ENCODE measurements around the gene MMP25.
A peak's percentile ranks its signal among the peaks of the same experiment; 100 is the strongest.

MMP25 gene

GRCh38 chr16:3017794-3018506 is 28.4 kb upstream of the MMP25 start, which contains the start of gene CLDN6:
Gene CLDN6 (minus strand): TSS chr16:3018183. CDS start chr16:3016021, 2,162 bp downstream.
- H3K4me3 ChIP-seq (ENCODE audit: extremely low read depth, insufficient read depth, low read length, poor library complexity, severe bottlenecking) = peak within 1 kb of the TSS; percentile 59
- no peaks in the 10 kb centered on the region for H3K9me3 ChIP-seq (ENCODE audit: control insufficient read depth, low read length)
- H3K36me3 ChIP-seq (ENCODE audit: control insufficient read depth, insufficient read depth, low read length) = peaks cover 10% of the 10 kb centered on the region
- no peak within 1 kb of the TSS for H3K27ac ChIP-seq (ENCODE audit: low read depth, low read length, severe bottlenecking)
- H3K4me1 ChIP-seq (ENCODE audit: control insufficient read depth, insufficient read depth, low read length, poor library complexity, severe bottlenecking) = peaks cover 11% of the 10 kb centered on the region
- 2 to 8% methylated on average over 20 to 43 of the region's 52 CpGs for WGBS, 2 experiments (ENCODE audit: insufficient coverage in 2 of 2)

GRCh38 chr16:3019594-3020246 is 26.6 kb upstream of the MMP25 start:
- H3K4me3 ChIP-seq (ENCODE audit: extremely low read depth, insufficient read depth, low read length, poor library complexity, severe bottlenecking) = peak overlapping the region; percentile 73
- WGBS, 2 experiments (ENCODE audit: insufficient coverage in 2 of 2) = 54 to 55% methylated on average over 32 to 35 of the region's 40 CpGs
- no peaks in the 10 kb centered on the region for H3K9me3 ChIP-seq (ENCODE audit: control insufficient read depth, low read length)
- H3K4me1 ChIP-seq (ENCODE audit: control insufficient read depth, insufficient read depth, low read length, poor library complexity, severe bottlenecking) = peaks cover 15% of the 10 kb centered on the region
- peak overlapping the region; percentile 100 for H3K27ac ChIP-seq (ENCODE audit: low read depth, low read length, severe bottlenecking)
- H3K36me3 ChIP-seq (ENCODE audit: control insufficient read depth, insufficient read depth, low read length) = peaks cover 16% of the 10 kb centered on the region

GRCh38 chr16:3020247-3020603 is 26.1 kb upstream of the MMP25 start, which contains the start of gene TNFRSF12A:
Gene TNFRSF12A (plus strand): TSS chr16:3020368. CDS start chr16:3020398, 30 bp downstream.
- H3K9me3 ChIP-seq (ENCODE audit: control insufficient read depth, low read length) = no peaks in the 10 kb centered on the region
- H3K4me3 ChIP-seq (ENCODE audit: extremely low read depth, insufficient read depth, low read length, poor library complexity, severe bottlenecking) = peak within 1 kb of the TSS; percentile 73
- peaks cover 16% of the 10 kb centered on the region for H3K36me3 ChIP-seq (ENCODE audit: control insufficient read depth, insufficient read depth, low read length)
- H3K4me1 ChIP-seq (ENCODE audit: control insufficient read depth, insufficient read depth, low read length, poor library complexity, severe bottlenecking) = peaks cover 15% of the 10 kb centered on the region
- H3K27ac ChIP-seq (ENCODE audit: low read depth, low read length, severe bottlenecking) = peak within 1 kb of the TSS; percentile 100
- WGBS, 2 experiments (ENCODE audit: insufficient coverage in 2 of 2) = 0 to 1% methylated on average over 28 to 30 of the region's 49 CpGs

GRCh38 chr16:3020604-3021448 is 25.5 kb upstream of the MMP25 start:
- 0% methylated on average over 28 to 45 of the region's 57 CpGs for WGBS, 2 experiments (ENCODE audit: insufficient coverage in 2 of 2)
- Histone ChIP-seq H3K36me3 (ENCODE audit: control insufficient read depth, insufficient read depth, low read length) (peaks cover 21% of the 10 kb centered on the region), H3K9me3 (ENCODE audit: control insufficient read depth, low read length) (no peaks in the 10 kb centered on the region), H3K4me3 (ENCODE audit: extremely low read depth, insufficient read depth, low read length, poor library complexity, severe bottlenecking) (peak overlapping the region; percentile 73), H3K4me1 (ENCODE audit: control insufficient read depth, insufficient read depth, low read length, poor library complexity, severe bottlenecking) (peaks cover 15% of the 10 kb centered on the region), H3K27ac (ENCODE audit: low read depth, low read length, severe bottlenecking) (peak overlapping the region; percentile 100)

GRCh38 chr16:3021449-3022207 is 24.7 kb upstream of the MMP25 start:
- peak overlapping the region; percentile 100 for H3K27ac ChIP-seq (ENCODE audit: low read depth, low read length, severe bottlenecking)
- no peaks in the 10 kb centered on the region for H3K9me3 ChIP-seq (ENCODE audit: control insufficient read depth, low read length)
- H3K36me3 ChIP-seq (ENCODE audit: control insufficient read depth, insufficient read depth, low read length) = peaks cover 29% of the 10 kb centered on the region
- H3K4me3 ChIP-seq (ENCODE audit: extremely low read depth, insufficient read depth, low read length, poor library complexity, severe bottlenecking) = peak overlapping the region; percentile 73
- H3K4me1 ChIP-seq (ENCODE audit: control insufficient read depth, insufficient read depth, low read length, poor library complexity, severe bottlenecking) = peaks cover 15% of the 10 kb centered on the region
- WGBS, 2 experiments (ENCODE audit: insufficient coverage in 2 of 2) = 0 to 2% methylated on average over 14 to 22 of the region's 25 CpGs

GRCh38 chr16:3022208-3022683 is 24.1 kb upstream of the MMP25 start:
- H3K9me3 ChIP-seq (ENCODE audit: control insufficient read depth, low read length) = no peaks in the 10 kb centered on the region
- H3K4me1 ChIP-seq (ENCODE audit: control insufficient read depth, insufficient read depth, low read length, poor library complexity, severe bottlenecking) = peaks cover 15% of the 10 kb centered on the region
- WGBS, 2 experiments (ENCODE audit: insufficient coverage in 2 of 2) = 0 to 2% methylated on average over 5 to 6 of the region's 8 CpGs
- H3K27ac ChIP-seq (ENCODE audit: low read depth, low read length, severe bottlenecking) = peak overlapping the region; percentile 100
- peaks cover 35% of the 10 kb centered on the region for H3K36me3 ChIP-seq (ENCODE audit: control insufficient read depth, insufficient read depth, low read length)
- H3K4me3 ChIP-seq (ENCODE audit: extremely low read depth, insufficient read depth, low read length, poor library complexity, severe bottlenecking) = peak overlapping the region; percentile 73

- Histone ChIP-seq H3K27ac (ENCODE audit: low read depth, low read length, severe bottlenecking) (peak overlapping the region; percentile 100), H3K4me1 (ENCODE audit: control insufficient read depth, insufficient read depth, low read length, poor library complexity, severe bottlenecking) (peaks cover 17% of the 10 kb centered on the region), H3K4me3 (ENCODE audit: extremely low read depth, insufficient read depth, low read length, poor library complexity, severe bottlenecking) (peak overlapping the region; percentile 73), H3K36me3 (ENCODE audit: control insufficient read depth, insufficient read depth, low read length) (peaks cover 36% of the 10 kb centered on the region), H3K9me3 (ENCODE audit: control insufficient read depth, low read length) (no peaks in the 10 kb centered on the region)
- WGBS, 2 experiments (ENCODE audit: insufficient coverage in 2 of 2) = 31 to 45% methylated on average over 5 to 7 of the region's 8 CpGs
Measured at GRCh38 chr16:3022684-3023414, 23.5 kb upstream of the MMP25 start.

GRCh38 chr16:3023415-3023668 is 23.0 kb upstream of the MMP25 start:
- peak overlapping the region; percentile 100 for H3K27ac ChIP-seq (ENCODE audit: low read depth, low read length, severe bottlenecking)
- H3K4me3 ChIP-seq (ENCODE audit: extremely low read depth, insufficient read depth, low read length, poor library complexity, severe bottlenecking) = peak overlapping the region; percentile 73
- H3K4me1 ChIP-seq (ENCODE audit: control insufficient read depth, insufficient read depth, low read length, poor library complexity, severe bottlenecking) = peaks cover 19% of the 10 kb centered on the region
- peaks cover 36% of the 10 kb centered on the region for H3K36me3 ChIP-seq (ENCODE audit: control insufficient read depth, insufficient read depth, low read length)
- no peaks in the 10 kb centered on the region for H3K9me3 ChIP-seq (ENCODE audit: control insufficient read depth, low read length)
- WGBS, 2 experiments (ENCODE audit: insufficient coverage in 2 of 2) = 8 to 11% methylated on average over 3 to 4 of the region's 6 CpGs

- H3K4me1 ChIP-seq (ENCODE audit: control insufficient read depth, insufficient read depth, low read length, poor library complexity, severe bottlenecking) = peaks cover 22% of the 10 kb centered on the region
- H3K36me3 ChIP-seq (ENCODE audit: control insufficient read depth, insufficient read depth, low read length) = peaks cover 36% of the 10 kb centered on the region
- WGBS, 2 experiments (ENCODE audit: insufficient coverage in 2 of 2) = 1% methylated on average over 44 to 50 of the region's 69 CpGs
- H3K4me3 ChIP-seq (ENCODE audit: extremely low read depth, insufficient read depth, low read length, poor library complexity, severe bottlenecking) = peak within 1 kb of the TSS; percentile 73
- no peaks in the 10 kb centered on the region for H3K9me3 ChIP-seq (ENCODE audit: control insufficient read depth, low read length)
- H3K27ac ChIP-seq (ENCODE audit: low read depth, low read length, severe bottlenecking) = peak within 1 kb of the TSS; percentile 100
Measured at GRCh38 chr16:3023669-3024478, 22.5 kb upstream of the MMP25 start, which contains the start of the genes HCFC1R1 and THOC6. Gene HCFC1R1 (minus strand): TSS chr16:3023942. CDS start chr16:3023941, 1 bp downstream. Gene THOC6 (plus strand): TSS chr16:3024035. CDS start chr16:3024327, 292 bp downstream.

Measured in mesodermal cell (in vitro differentiated cells).